ENCODE results near the gene KYAT1. TPM values are rescaled to one million over a fixed set of nuclear protein-coding genes. Genes with fewer than 3 reads are reported as not detected.

Gene KYAT1
- total RNA-seq, 2 donors from 2014 or later = 10.1 to 15.1 TPM

DNA sequence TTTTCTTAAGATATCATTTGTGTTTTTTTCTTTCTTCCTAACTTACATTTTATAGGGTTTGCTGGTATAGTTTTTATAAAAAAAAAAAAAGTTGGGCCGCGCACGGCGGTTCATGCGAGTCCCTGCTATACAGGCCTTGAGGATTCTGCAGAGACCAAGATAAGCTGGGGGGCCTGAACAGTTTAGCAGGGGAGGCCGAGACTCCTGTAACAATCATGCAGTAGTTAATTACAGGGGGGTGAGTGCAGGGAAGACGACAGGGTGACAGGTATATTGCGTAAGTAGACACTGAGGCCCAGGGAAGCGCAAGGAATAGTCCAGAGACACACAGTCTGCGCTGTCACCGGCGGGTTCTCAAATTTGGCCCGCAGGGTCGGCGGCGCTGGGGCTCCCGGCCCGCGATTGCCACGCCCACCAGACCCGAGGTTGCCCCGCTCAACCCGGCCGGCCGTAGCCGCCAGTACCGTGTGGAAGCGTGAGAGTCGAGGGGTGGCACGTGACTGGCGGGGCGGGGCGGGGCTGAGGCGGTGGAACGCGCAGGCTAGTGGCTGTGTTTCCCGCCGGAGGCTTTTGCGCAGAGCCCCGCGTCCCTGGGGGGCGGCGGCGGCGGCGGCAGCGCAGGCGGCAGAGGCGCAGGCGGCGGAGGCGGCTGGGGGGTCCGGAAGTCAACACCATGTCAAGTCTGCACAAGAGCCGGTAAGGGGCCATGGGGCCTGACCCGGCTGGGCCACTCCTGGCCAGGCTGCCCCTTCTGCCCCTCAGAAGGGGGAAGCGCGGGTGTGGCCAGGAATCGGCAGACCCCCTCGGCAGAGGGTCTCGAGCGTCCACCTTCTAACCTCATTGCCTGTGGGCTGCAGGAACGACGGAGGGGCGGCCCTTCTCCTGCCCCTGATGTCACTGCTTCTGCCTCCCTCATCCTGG lies 94.8 kb downstream of the KYAT1 start, which contains the start of gene TBC1D13:
TSS of gene TBC1D13 (plus strand) at position 573 of the 921 bp plus-strand sequence. CDS start at position 674, 101 bp downstream.
- Histone ChIP-seq H3K36me3 (peaks cover 10% of the 10 kb centered on the region), H3K4me1 (peaks cover 0 to 25% of the 10 kb centered on the region in 2 donors), H3K27ac (peak within 1 kb of the TSS; percentile 85 to 86), H3K9me3 (peaks cover 0 to 2% of the 10 kb centered on the region in 2 donors), H3K27me3 (no peaks in the 10 kb centered on the region), H3K4me3 (peak within 1 kb of the TSS; percentile 94 to 97)
- peak; percentile 93 for DNase-seq (ENCODE audit: low spot score)
- TF ChIP-seq, protein P1, sequence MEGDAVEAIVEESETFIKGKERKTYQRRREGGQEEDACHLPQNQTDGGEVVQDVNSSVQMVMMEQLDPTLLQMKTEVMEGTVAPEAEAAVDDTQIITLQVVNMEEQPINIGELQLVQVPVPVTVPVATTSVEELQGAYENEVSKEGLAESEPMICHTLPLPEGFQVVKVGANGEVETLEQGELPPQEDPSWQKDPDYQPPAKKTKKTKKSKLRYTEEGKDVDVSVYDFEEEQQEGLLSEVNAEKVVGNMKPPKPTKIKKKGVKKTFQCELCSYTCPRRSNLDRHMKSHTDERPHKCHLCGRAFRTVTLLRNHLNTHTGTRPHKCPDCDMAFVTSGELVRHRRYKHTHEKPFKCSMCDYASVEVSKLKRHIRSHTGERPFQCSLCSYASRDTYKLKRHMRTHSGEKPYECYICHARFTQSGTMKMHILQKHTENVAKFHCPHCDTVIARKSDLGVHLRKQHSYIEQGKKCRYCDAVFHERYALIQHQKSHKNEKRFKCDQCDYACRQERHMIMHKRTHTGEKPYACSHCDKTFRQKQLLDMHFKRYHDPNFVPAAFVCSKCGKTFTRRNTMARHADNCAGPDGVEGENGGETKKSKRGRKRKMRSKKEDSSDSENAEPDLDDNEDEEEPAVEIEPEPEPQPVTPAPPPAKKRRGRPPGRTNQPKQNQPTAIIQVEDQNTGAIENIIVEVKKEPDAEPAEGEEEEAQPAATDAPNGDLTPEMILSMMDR (IDR thresholded peaks at IDR 0.05) = no peak

- Histone ChIP-seq H3K27ac (no peak overlapping the region), H3K36me3 (no peaks in the 10 kb centered on the region), H3K4me1 (peaks cover 0 to 25% of the 10 kb centered on the region in 2 donors), H3K9me3 (peaks cover 0 to 7% of the 10 kb centered on the region in 2 donors), H3K27me3 (no peaks in the 10 kb centered on the region), H3K4me3 (no peak overlapping the region)
- DNase-seq (ENCODE audit: low spot score) = no peak
- TF ChIP-seq, protein P1 (IDR thresholded peaks at IDR 0.05) = no peak
Observed at GRCh38 chr9:128785427-128785826, 96.3 kb downstream of the KYAT1 start.

Other genes starting within 250 kb of the KYAT1 start
- 10 to 100 TPM; 23.1 to 33.1 TPM for gene DYNC2I2, start 225.1 kb downstream of the KYAT1 start, total RNA-seq
- 100 to 1,000 TPM; 104 to 125 TPM for gene SET, start 192.7 kb downstream of the KYAT1 start, total RNA-seq
- 1 to 10 TPM; 4.5 to 8.6 TPM for gene PKN3, start 179.4 kb downstream of the KYAT1 start, total RNA-seq
- gene ZDHHC12, start 157.8 kb downstream of the KYAT1 start, total RNA-seq = 10 to 100 TPM; 22.8 to 24.4 TPM
- gene ZER1, start 110.0 kb downstream of the KYAT1 start, total RNA-seq = 10 to 100 TPM; 61.6 to 72.6 TPM
- gene TBC1D13, start 94.7 kb downstream of the KYAT1 start, total RNA-seq = 10 to 100 TPM; 14.2 to 17.1 TPM
- gene ENDOG, start 63.5 kb downstream of the KYAT1 start, total RNA-seq = 10 to 100 TPM; 33.6 to 74.4 TPM
- gene SPOUT1, start 52.2 kb downstream of the KYAT1 start, total RNA-seq = 10 to 100 TPM in 1 of 2 donors, 1 to 10 TPM in 1; 8.5 to 11.6 TPM
- gene LRRC8A, start 183 bp upstream of the KYAT1 start, total RNA-seq = 10 to 100 TPM; 45.3 to 65.9 TPM
- 10 to 100 TPM; 21.3 to 51.9 TPM for gene PHYHD1, start 39.0 kb upstream of the KYAT1 start, total RNA-seq
- gene DOLK, start 65.7 kb upstream of the KYAT1 start, total RNA-seq = 10 to 100 TPM; 13.9 to 14.4 TPM
- gene NUP188, start 65.7 kb upstream of the KYAT1 start, total RNA-seq = 10 to 100 TPM; 23.5 to 26.8 TPM
- gene SH3GLB2, start 146.4 kb upstream of the KYAT1 start, total RNA-seq = 10 to 100 TPM; 25.6 to 41.3 TPM
- 10 to 100 TPM; 34.2 to 40.2 TPM for gene MIGA2, start 154.7 kb upstream of the KYAT1 start, total RNA-seq
- 1 to 10 TPM; 4.8 to 5.4 TPM for gene DOLPP1, start 199.2 kb upstream of the KYAT1 start, total RNA-seq
- gene CRAT, start 228.8 kb upstream of the KYAT1 start, total RNA-seq = 10 to 100 TPM; 73.0 to 75.0 TPM
- gene PTPA, start 229.5 kb upstream of the KYAT1 start, total RNA-seq = 10 to 100 TPM; 81.3 to 89.9 TPM

All from right atrium auricular region (tissue), 2 donors.